Effector memory CD4-positive, alpha-beta T cell (primary cell): Measurements from ENCODE around the gene MED23.

Source experiments
- DNase-seq, 3 donors: peaks; one replicate each; pipeline ENCODE4 v3.0.0-alpha.2; 2020
- H3K27ac ChIP-seq: 2 replicates; pipeline ENCODE4 v1.7.0; 2013; ENCODE audit warnings: mild to moderate bottlenecking, low read length, moderate library complexity; ENCODE audit not compliant: insufficient read depth, poor library complexity, severe bottlenecking
- H3K27me3 ChIP-seq: replicated peaks from 2 replicates; pipeline ENCODE4 v1.7.0; 2013; ENCODE audit warnings: mild to moderate bottlenecking, low read length; ENCODE audit not compliant: insufficient read depth, control insufficient read depth, poor library complexity, severe bottlenecking
- H3K36me3 ChIP-seq: 2 replicates; pipeline ENCODE4 v1.7.0; 2013; ENCODE audit warnings: mild to moderate bottlenecking, low read length, moderate library complexity; ENCODE audit not compliant: control insufficient read depth, insufficient read depth
- H3K4me1 ChIP-seq: 2 replicates; pipeline ENCODE4 v1.7.0; 2013; ENCODE audit warnings: low read length, mild to moderate bottlenecking; ENCODE audit not compliant: control insufficient read depth, insufficient read depth, poor library complexity, severe bottlenecking
- H3K4me3 ChIP-seq: 2 replicates; pipeline ENCODE4 v1.7.0; 2013; ENCODE audit warnings: low read length, low read depth, mild to moderate bottlenecking; ENCODE audit not compliant: insufficient read depth, poor library complexity, severe bottlenecking
- H3K9me3 ChIP-seq: 2 replicates; pipeline ENCODE4 v1.7.0; 2013; ENCODE audit warnings: mild to moderate bottlenecking, low read length, moderate library complexity; ENCODE audit not compliant: control insufficient read depth

Gene MED23

DNA sequence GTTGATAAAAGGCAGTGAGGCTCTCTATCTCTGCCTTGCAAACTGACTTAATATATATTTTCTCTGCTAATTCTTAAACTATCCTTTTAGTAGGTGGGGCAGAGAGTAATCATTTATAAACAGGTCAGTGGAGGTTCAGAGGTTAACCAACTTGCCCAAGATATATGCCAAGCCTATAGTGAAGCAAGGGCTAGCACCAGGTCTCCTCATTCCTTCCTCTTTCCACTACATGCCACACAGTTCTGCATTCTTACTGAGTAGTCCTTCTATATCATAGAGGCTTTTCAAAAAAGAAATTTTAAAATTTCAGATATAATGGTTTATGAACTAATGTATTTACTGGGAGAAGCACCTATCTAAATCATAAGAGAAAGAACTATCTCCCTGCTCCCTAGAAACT is 46.5 kb downstream of the MED23 start:
- H3K36me3 ChIP-seq, result peaks cover 68% of the 10 kb centered on the region
- no peaks in the 10 kb centered on the region for H3K9me3 ChIP-seq
- H3K4me1 ChIP-seq, result no peaks in the 10 kb centered on the region
- no peak overlapping the region for H3K4me3 ChIP-seq
- H3K27ac ChIP-seq, result no peak overlapping the region
- H3K27me3 ChIP-seq, result no peaks in the 10 kb centered on the region
- no peak for DNase-seq

DNA sequence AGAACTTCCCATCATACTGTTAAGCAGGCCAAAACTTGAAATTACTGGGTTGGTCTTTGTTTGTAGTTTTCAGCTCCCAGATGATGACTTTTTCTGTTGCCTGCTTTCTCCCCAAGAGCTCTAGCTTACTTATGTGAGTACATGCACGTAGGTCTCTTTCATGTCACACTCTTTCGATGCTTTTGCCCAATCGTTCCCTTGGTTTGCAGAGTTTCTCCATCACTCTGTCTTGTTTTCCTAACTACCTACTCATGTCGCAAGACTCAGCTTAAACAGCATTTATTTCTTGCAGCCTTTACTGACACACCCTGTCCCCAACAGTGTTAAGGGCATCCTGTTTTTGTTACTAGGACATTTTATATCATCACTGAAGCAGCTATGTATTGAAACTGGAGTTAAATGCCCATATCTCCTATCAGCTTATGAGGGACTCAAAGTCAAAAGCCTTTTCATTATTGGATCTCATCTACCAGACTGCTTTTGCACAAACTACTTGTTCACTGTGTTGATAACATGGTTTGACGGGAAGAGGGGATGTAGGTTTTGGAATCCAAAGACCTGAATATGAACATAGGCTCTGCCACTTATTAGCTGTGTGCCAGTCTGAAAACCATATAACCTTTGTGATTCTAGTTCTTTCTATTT is 52.1 kb downstream of the MED23 start:
- Histone ChIP-seq H3K4me3 (no peak overlapping the region), H3K9me3 (no peaks in the 10 kb centered on the region)

DNA sequence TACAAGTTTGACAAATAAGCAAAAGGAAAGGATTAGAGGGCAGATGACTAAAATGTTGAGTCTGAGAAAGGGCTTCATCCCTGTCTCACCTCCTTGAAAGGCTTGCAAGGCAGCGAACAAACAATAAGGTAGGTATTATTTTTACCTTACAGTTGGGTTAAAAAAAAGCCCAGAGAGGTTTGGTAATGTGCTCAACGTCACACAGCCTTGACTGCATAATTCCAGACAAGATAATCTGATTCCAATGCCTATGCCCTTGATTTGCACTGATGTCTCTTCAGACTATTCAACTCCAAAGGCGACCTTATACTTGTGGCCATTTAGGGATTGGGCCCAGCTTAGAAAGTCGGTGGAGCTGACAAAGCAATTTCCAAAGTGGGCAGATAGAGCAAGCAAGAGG is 53.4 kb downstream of the MED23 start:
- H3K36me3 ChIP-seq, result peaks cover 14% of the 10 kb centered on the region
- H3K27ac ChIP-seq, result no peak overlapping the region
- no peaks in the 10 kb centered on the region for H3K27me3 ChIP-seq
- no peak for DNase-seq
- no peaks in the 10 kb centered on the region for H3K9me3 ChIP-seq
- H3K4me1 ChIP-seq, result no peaks in the 10 kb centered on the region
- H3K4me3 ChIP-seq, result no peak overlapping the region

More for the DNA sequence above, 52.1 kb downstream of the MED23 start:
- H3K27me3 ChIP-seq, result no peaks in the 10 kb centered on the region
- DNase-seq, result no peak
- H3K4me1 ChIP-seq, result no peaks in the 10 kb centered on the region
- H3K27ac ChIP-seq, result no peak overlapping the region
- peaks cover 23% of the 10 kb centered on the region for H3K36me3 ChIP-seq

DNA sequence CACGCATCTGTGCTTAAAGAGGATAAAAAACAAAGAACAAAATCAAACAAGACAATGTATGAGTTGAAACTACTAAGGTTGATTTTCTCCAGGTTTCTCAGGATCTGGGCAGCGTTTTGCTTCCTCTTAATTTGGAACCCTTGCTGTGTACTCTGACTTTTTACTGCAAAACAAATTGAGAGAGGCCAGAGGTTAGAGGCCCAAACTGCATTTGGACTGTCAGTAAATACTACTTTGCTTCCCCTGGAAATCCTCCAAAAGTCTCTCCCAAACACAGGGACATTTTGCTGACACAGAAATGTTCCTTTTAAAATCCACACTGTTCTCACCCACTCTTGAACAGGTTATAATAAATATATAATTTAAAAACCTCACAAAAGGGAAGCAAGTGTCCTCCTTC is 53.9 kb downstream of the MED23 start:
- no peak overlapping the region for H3K4me3 ChIP-seq
- no peaks in the 10 kb centered on the region for H3K27me3 ChIP-seq
- H3K4me1 ChIP-seq, result no peaks in the 10 kb centered on the region
- DNase-seq, result no peak
- no peaks in the 10 kb centered on the region for H3K9me3 ChIP-seq
- no peak overlapping the region for H3K27ac ChIP-seq
- H3K36me3 ChIP-seq, result peaks cover 14% of the 10 kb centered on the region

DNA sequence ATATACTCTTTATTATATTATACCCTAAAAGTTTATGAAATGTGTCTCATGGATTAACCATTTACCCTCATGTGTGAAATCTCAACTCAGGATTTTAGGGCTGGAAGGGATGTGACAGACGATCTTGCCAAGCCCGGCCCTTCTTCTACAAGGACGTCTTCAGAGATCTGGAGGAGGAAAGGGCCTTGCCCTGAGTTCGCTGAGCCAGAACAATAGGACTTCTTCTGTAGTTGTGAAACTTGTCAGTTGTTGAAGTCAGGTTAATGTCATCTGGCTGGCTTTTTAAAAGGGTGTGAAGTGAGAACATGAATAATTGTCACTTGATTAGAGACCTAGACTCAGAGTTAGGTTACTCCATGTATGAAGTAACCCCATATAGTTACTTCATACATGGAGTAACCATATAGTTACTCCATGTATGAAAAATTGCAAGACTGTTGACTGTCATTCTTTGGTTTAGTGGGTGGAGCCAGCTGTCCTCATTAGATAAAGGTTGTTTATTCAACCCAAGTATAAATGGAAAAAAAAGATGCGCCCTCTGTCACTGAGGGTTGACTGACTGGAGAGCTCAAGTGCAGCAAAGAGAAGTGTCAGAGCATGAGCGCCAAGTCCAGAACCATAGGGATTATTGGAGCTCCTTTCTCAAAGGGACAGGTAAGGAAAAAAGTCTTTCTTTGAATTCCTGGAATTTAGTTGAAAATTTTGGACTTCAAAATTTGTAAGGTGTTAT is 55.2 kb downstream of the MED23 start, which contains the start of gene ARG1:
ARG1 (plus strand) TSS at position 541 of the 730 bp plus-strand sequence; CDS start at position 598, 57 bp downstream.
- Histone ChIP-seq H3K27me3 (no peaks in the 10 kb centered on the region), H3K4me3 (no peak within 1 kb of the TSS), H3K36me3 (peaks cover 7% of the 10 kb centered on the region), H3K4me1 (no peaks in the 10 kb centered on the region), H3K27ac (no peak within 1 kb of the TSS), H3K9me3 (no peaks in the 10 kb centered on the region)
- no peak for DNase-seq

DNA sequence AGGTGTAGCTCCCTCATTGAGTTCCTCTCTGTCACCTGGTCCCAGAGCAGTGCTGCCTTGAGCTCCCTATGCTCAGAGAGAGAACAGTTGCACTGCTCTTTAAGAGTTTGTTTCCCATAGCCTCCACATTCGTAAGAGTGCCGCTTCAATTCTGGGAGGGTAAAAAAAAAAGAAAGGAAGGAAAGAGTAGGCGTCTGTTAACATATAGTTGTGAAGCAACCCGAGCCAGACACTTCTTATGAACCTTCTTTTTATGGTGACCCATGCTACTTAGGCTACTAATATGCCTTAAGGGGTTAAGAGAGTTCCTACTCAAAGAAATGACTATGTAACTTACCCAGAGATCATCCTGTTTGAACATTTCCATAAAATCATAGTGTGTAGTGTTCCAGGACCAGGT is 59.3 kb downstream of the MED23 start:
- DNase-seq, result no peak
- Histone ChIP-seq H3K27ac (no peak overlapping the region), H3K4me3 (no peak overlapping the region), H3K9me3 (no peaks in the 10 kb centered on the region), H3K27me3 (no peaks in the 10 kb centered on the region), H3K4me1 (no peaks in the 10 kb centered on the region), H3K36me3 (no peaks in the 10 kb centered on the region)

DNA sequence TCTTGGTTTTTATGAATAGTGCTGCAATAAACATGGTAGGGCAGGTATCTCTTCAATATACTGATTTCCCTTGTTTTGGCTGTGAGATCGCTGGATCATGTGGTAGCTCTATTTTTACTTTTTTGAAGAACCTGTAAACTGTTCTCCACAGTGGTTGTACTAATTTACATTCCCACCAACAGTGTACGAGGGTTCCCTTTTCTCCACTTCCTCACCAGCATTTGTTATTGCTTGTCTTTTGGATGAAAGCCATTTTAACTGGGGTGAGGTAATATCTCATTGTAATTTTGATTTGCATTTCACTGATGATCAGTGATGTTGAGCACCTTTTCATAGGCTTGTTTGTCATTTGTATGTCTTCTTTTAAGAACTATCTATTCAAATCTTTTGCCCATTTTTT is 63.0 kb downstream of the MED23 start:
- Histone ChIP-seq H3K4me3 (no peak overlapping the region), H3K4me1 (no peaks in the 10 kb centered on the region), H3K27ac (no peak overlapping the region), H3K27me3 (no peaks in the 10 kb centered on the region), H3K36me3 (no peaks in the 10 kb centered on the region), H3K9me3 (no peaks in the 10 kb centered on the region)
- no peak for DNase-seq

DNA sequence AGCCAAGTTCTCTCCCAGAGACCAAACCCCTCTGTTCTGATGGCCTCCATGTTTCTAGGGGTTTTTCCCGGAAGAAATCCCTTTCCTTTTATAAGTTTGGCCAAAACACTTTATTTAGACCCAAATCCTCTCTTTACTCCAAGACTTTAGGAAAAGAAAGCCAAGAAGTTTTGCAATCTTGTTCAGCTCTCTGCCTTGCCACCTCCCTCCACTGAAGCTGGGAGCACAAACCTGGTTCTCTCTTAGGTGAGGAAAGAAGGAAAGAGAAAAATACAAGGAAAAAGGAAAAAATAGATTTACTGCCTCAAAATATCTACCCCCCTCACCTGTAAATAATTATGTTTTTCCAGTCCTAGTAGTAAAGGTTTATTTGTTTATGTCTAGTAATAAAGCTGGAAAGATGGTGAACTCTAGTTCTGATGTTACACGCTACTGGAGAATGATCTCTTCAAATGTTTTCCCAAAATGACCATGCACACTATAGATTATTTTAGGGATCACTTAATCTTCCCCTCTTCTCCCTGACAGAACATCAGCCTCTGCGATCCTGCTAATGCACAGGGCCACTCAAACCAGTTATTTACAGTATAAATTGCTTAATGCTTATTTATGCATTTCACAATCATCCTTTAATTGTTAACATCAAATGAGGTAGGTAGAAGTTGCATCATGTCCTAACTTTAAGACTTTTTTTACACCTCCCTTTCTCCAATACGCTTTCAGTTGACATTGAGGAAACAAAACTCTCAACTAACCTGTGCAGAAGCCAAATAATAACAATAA is 65.9 kb downstream of the MED23 start:
- no peak overlapping the region for H3K27ac ChIP-seq
- DNase-seq, result no peak
- H3K4me3 ChIP-seq, result no peak overlapping the region
- no peaks in the 10 kb centered on the region for H3K4me1 ChIP-seq
- H3K9me3 ChIP-seq, result no peaks in the 10 kb centered on the region
- no peaks in the 10 kb centered on the region for H3K36me3 ChIP-seq
- H3K27me3 ChIP-seq, result no peaks in the 10 kb centered on the region

DNA sequence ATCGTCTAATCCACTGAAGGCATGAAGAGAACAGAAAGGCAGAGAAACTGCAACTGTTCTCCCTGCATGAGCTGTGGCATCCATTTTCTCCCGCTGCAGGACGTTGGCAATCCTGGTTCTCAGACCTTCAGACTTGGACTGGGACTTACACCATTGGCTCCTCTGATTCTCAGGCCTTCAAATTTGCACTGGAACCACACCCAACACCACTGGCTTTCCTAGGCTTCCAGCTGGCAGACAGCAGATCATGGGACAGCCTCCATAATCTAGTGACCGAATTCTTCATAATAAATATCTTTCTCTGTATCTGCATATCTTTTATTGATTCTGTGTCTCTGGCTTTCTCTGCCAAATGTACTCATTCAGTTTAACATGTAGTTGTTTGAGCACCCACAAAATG is 69.1 kb downstream of the MED23 start:
- no peaks in the 10 kb centered on the region for H3K4me1 ChIP-seq
- H3K9me3 ChIP-seq, result no peaks in the 10 kb centered on the region
- no peaks in the 10 kb centered on the region for H3K36me3 ChIP-seq
- DNase-seq, result no peak
- no peak overlapping the region for H3K27ac ChIP-seq
- no peaks in the 10 kb centered on the region for H3K27me3 ChIP-seq
- H3K4me3 ChIP-seq, result no peak overlapping the region

DNA sequence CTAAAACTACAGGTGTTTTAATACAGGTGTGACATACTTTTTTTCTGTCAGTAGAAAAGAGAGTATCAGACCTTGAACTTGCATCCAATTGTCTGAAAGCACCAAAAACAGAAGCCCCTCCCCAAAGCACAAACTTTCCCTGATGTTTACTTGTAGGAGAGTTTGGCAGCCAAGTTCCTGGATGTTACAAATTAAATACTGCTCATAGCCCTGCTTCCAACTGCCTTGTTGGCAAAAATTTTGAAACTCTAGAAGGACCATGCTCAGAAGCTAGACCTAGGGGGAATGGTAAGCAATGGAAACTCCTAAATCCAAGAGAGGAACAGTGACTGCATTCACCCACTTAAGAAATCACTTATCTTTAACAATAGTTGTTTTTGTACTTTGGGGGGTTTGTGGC is 72.0 kb downstream of the MED23 start:
- DNase-seq, result no peak
- Histone ChIP-seq H3K9me3 (no peaks in the 10 kb centered on the region), H3K27ac (no peak overlapping the region), H3K36me3 (no peaks in the 10 kb centered on the region), H3K27me3 (no peaks in the 10 kb centered on the region), H3K4me3 (no peak overlapping the region), H3K4me1 (no peaks in the 10 kb centered on the region)
